H1 (cell line): ENCODE results near the gene XYLB. TPM values are rescaled to one million over a fixed set of nuclear protein-coding genes. Genes with fewer than 3 reads are reported as not detected.

Source experiments
- CTCF ChIA-PET: fragments of 300-600 bp; sonication (Branson Sonifier 250); formaldehyde crosslinking; loops from one replicate; lab custom pipeline; 2021; ENCODE audit not compliant: partially characterized antibody; lab: Charles Lee
- POLR2A ChIA-PET: fragments of 300-600 bp; sonication (Branson Sonifier 250); formaldehyde crosslinking; loops from one replicate; lab custom pipeline; 2021; ENCODE audit warnings: inconsistent platforms; ENCODE audit not compliant: partially characterized antibody; lab: Charles Lee
- DNase-seq, 2 experiments: peaks; one replicate each; pipeline versions ENCODE4 v3.0.0 to v3.0.0-alpha.2; 2010 to 2022; ENCODE audit warnings: low spot score in 2 of 2, low read depth in 1 of 2, mixed read lengths in 1 of 2
- FAIRE-seq: peaks from 2 replicates; lab custom pipeline; 2011; peaks lifted over from hg19 to GRCh38; lab: Jason Lieb, UNC
- H2AFZ ChIP-seq: 2 replicates; pipeline ENCODE4 v1.8.1; 2012; ENCODE audit warnings: low read length, inconsistent platforms
- H2AK5ac ChIP-seq: 2 replicates; pipeline ENCODE4 v1.6.1; 2013; ENCODE audit warnings: low read depth, low read length
- H2BK120ac ChIP-seq: replicated peaks from 2 replicates; pipeline ENCODE3; 2013; ENCODE audit warnings: low read depth, low read length, inconsistent platforms
- H2BK12ac ChIP-seq: 2 replicates; pipeline ENCODE4 v1.6.1; 2013; ENCODE audit warnings: low read depth, low read length
- H2BK15ac ChIP-seq: 2 replicates; pipeline ENCODE4 v1.6.1; 2013; ENCODE audit warnings: low read length
- H2BK20ac ChIP-seq: 2 replicates; pipeline ENCODE4 v1.6.1; 2013; ENCODE audit warnings: low read length
- H2BK5ac ChIP-seq: 2 replicates; pipeline ENCODE4 v1.6.1; 2013; ENCODE audit warnings: low read depth, low read length
- H3K14ac ChIP-seq: 2 replicates; pipeline ENCODE4 v1.6.1; 2013; ENCODE audit warnings: inconsistent platforms; ENCODE audit not compliant: insufficient read length
- H3K18ac ChIP-seq: 2 replicates; pipeline ENCODE4 v1.6.1; 2013; ENCODE audit warnings: low read length; ENCODE audit errors: extremely low read depth
- H3K23ac ChIP-seq: 2 replicates; pipeline ENCODE4 v1.6.1; 2013; ENCODE audit warnings: inconsistent platforms; ENCODE audit not compliant: insufficient read length
- H3K23me2 ChIP-seq: 2 replicates; pipeline ENCODE4 v1.6.1; 2013; ENCODE audit warnings: low read depth, low read length
- H3K27ac ChIP-seq: 2 replicates; pipeline ENCODE4 v1.6.1; 2011; ENCODE audit warnings: low read depth, low read length, inconsistent platforms
- H3K27me3 ChIP-seq, 4 experiments: replicated peaks in 1 of 4; 1 replicate in 1 of 4; 2 replicates in 3 of 4; pipeline versions ENCODE4 v1.6.1 to v1.8.1; 2011 to 2013; ENCODE audit warnings: low read length in 3 of 4, mild to moderate bottlenecking in 3 of 4, inconsistent platforms in 2 of 4, mixed read lengths in 2 of 4, moderate library complexity in 1 of 4; ENCODE audit not compliant: control insufficient read depth in 3 of 4, insufficient read depth in 3 of 4; ENCODE audit errors: extremely low read depth in 1 of 4
- H3K36me3 ChIP-seq, 4 experiments: 2 replicates each; pipeline versions ENCODE4 v1.6.1 to v1.8.1; 2011 to 2013; ENCODE audit warnings: mild to moderate bottlenecking in 4 of 4, low read length in 3 of 4, moderate library complexity in 2 of 4, control low read depth in 1 of 4, inconsistent platforms in 1 of 4; ENCODE audit not compliant: insufficient read depth in 4 of 4, control insufficient read depth in 2 of 4
- H3K4ac ChIP-seq: replicated peaks from 2 replicates; pipeline ENCODE3; 2013; ENCODE audit warnings: low read length, low read depth, mixed read lengths, inconsistent platforms; ENCODE audit not compliant: insufficient read length
- H3K4me1 ChIP-seq, 4 experiments: replicated peaks in 1 of 4; 1 replicate in 1 of 4; 2 replicates in 3 of 4; pipeline versions ENCODE4 v1.6.1 to v1.8.1; 2011 to 2013; ENCODE audit warnings: low read length in 3 of 4, inconsistent platforms in 2 of 4, mixed read lengths in 1 of 4; ENCODE audit not compliant: insufficient read depth in 4 of 4, control insufficient read depth in 3 of 4
- H3K4me2 ChIP-seq, 2 experiments: 2 replicates each; pipeline versions ENCODE4 v1.6.1 to v1.8.1; 2011 to 2013; ENCODE audit warnings: low read depth in 2 of 2, low read length in 2 of 2, control low read depth in 1 of 2, inconsistent platforms in 1 of 2, mild to moderate bottlenecking in 1 of 2; ENCODE audit not compliant: insufficient read depth in 1 of 2
- H3K4me3 ChIP-seq, 4 experiments: fragments of 200-600, 300-600 bp in 1 of 4; sonication (generic), shearing (Covaris generic), sonication (Bioruptor Twin) in 1 of 4; 2 replicates each; pipeline versions ENCODE4 v1.5.1 to v1.8.1; 2011 to 2016; ENCODE audit warnings: low read length in 4 of 4, low read depth in 3 of 4, control low read depth in 2 of 4, inconsistent platforms in 2 of 4, mild to moderate bottlenecking in 2 of 4, mixed read lengths in 1 of 4, moderate library complexity in 1 of 4; ENCODE audit not compliant: insufficient read depth in 2 of 4; ENCODE audit errors: extremely low read depth in 1 of 4
- H3K56ac ChIP-seq: replicated peaks from 2 replicates; pipeline ENCODE3; 2013; ENCODE audit warnings: low read depth, mild to moderate bottlenecking, mixed read lengths, low read length, inconsistent platforms; ENCODE audit not compliant: insufficient read length
- H3K79me1 ChIP-seq: 2 replicates; pipeline ENCODE4 v1.6.1; 2013; ENCODE audit warnings: low read depth, low read length, control low read depth
- H3K79me2 ChIP-seq, 2 experiments: 2 replicates each; pipeline versions ENCODE4 v1.6.1 to v1.8.1; 2012 to 2013; ENCODE audit warnings: low read length in 2 of 2, mild to moderate bottlenecking in 2 of 2, inconsistent platforms in 1 of 2; ENCODE audit not compliant: insufficient read depth in 2 of 2, control insufficient read depth in 1 of 2
- H3K9ac ChIP-seq, 4 experiments: replicated peaks in 1 of 4; 1 replicate in 1 of 4; 2 replicates in 3 of 4; pipeline versions ENCODE4 v1.6.1 to v1.8.1; 2011 to 2013; ENCODE audit warnings: low read depth in 3 of 4, low read length in 3 of 4, control low read depth in 2 of 4, mild to moderate bottlenecking in 2 of 4, moderate library complexity in 2 of 4, inconsistent platforms in 1 of 4; ENCODE audit errors: extremely low read depth in 1 of 4
- H3K9me3 ChIP-seq, 2 experiments: 2 replicates each; pipeline versions ENCODE4 v1.6.1 to v1.8.1; 2012 to 2013; ENCODE audit warnings: mild to moderate bottlenecking in 2 of 2, moderate library complexity in 2 of 2, control low read depth in 1 of 2, inconsistent platforms in 1 of 2, low read depth in 1 of 2, low read length in 1 of 2, mixed read lengths in 1 of 2; ENCODE audit not compliant: insufficient read depth in 2 of 2
- H4K20me1 ChIP-seq, 2 experiments: replicated peaks in 1 of 2; 2 replicates each; pipeline versions ENCODE3 to v1.8.1; 2011 to 2013; ENCODE audit warnings: inconsistent platforms in 2 of 2, low read length in 2 of 2, mild to moderate bottlenecking in 1 of 2; ENCODE audit not compliant: insufficient read depth in 2 of 2, control insufficient read depth in 1 of 2
- H4K5ac ChIP-seq: 2 replicates; pipeline ENCODE4 v1.6.1; 2013; ENCODE audit warnings: low read length, low read depth, mixed read lengths, inconsistent platforms; ENCODE audit not compliant: insufficient read length
- H4K8ac ChIP-seq: 2 replicates; pipeline ENCODE4 v1.8.0; 2013; ENCODE audit warnings: mild to moderate bottlenecking, moderate library complexity, low read length, inconsistent platforms; ENCODE audit not compliant: insufficient read depth; ENCODE audit errors: extremely low read depth
- H4K91ac ChIP-seq: replicated peaks from 2 replicates; pipeline ENCODE3; 2013; ENCODE audit warnings: low read length, mixed read lengths, inconsistent platforms; ENCODE audit not compliant: insufficient read length
- CTBP2 ChIP-seq: IDR thresholded peaks from 2 replicates; pipeline ENCODE4 v1.7.0; 2011; ENCODE audit warnings: borderline replicate concordance, mild to moderate bottlenecking, moderate library complexity, mixed read lengths, low read length; ENCODE audit not compliant: insufficient read depth, insufficient read length
- EP300 ChIP-seq, 2 experiments: IDR thresholded peaks; 1 replicate in 1 of 2; 2 replicates in 1 of 2; pipeline ENCODE4 v1.6.1; 2011 to 2012; ENCODE audit warnings: low read depth in 2 of 2, low read length in 2 of 2, mild to moderate bottlenecking in 2 of 2, borderline replicate concordance in 1 of 2, inconsistent platforms in 1 of 2, moderate library complexity in 1 of 2
- GABPA ChIP-seq: IDR thresholded peaks from 2 replicates; pipeline ENCODE4 v1.6.1; 2011; ENCODE audit warnings: mild to moderate bottlenecking, low read length, moderate library complexity, borderline replicate concordance; ENCODE audit not compliant: insufficient read depth
- JUN ChIP-seq: IDR thresholded peaks from 2 replicates; pipeline ENCODE4 v1.6.1; 2011; ENCODE audit warnings: low read depth, mild to moderate bottlenecking, improper control_type of control experiment, low read length
- RBBP5 ChIP-seq: IDR thresholded peaks from 2 replicates; pipeline ENCODE4 v1.7.1; 2012; ENCODE audit warnings: low read depth, mild to moderate bottlenecking, inconsistent platforms, low read length, moderate library complexity, borderline replicate concordance
- RFX5 ChIP-seq: IDR thresholded peaks from 2 replicates; pipeline ENCODE4 v1.6.1; 2011; ENCODE audit warnings: low read depth, low read length, improper control_type of control experiment, borderline replicate concordance
- SAP30 ChIP-seq: fragments of 300-600 bp; sonication (generic); IDR thresholded peaks from 2 replicates; pipeline ENCODE4 v1.7.1; 2012; ENCODE audit warnings: low read length, moderate library complexity, mild to moderate bottlenecking, inconsistent platforms; ENCODE audit not compliant: insufficient read depth, insufficient replicate concordance
- SP2 ChIP-seq: IDR thresholded peaks from 2 replicates; pipeline ENCODE4 v1.6.1; 2012; ENCODE audit warnings: mild to moderate bottlenecking, low read length, inconsistent platforms
- TAF7 ChIP-seq: optimal IDR thresholded peaks from 2 replicates; pipeline ENCODE3; 2011; ENCODE audit warnings: low read depth, mild to moderate bottlenecking, inconsistent platforms, low read length, moderate library complexity, borderline replicate concordance
- TEAD4 ChIP-seq: IDR thresholded peaks from 2 replicates; pipeline ENCODE4 v1.6.1; 2012; ENCODE audit warnings: low read depth, low read length, inconsistent platforms, mixed read lengths
- WGBS, 2 experiments: shearing (Covaris generic) in 1 of 2; methylation state at CpG; one replicate each; pipeline versions ENCODE4 v1.1.6 to v1.1.7; 2013 to 2015; ENCODE audit warnings: low lambda C conversion rate in 2 of 2, mixed read lengths in 2 of 2, inconsistent platforms in 1 of 2, low coverage in 1 of 2, missing lambda C conversion rate in 1 of 2; ENCODE audit not compliant: insufficient replicate concordance in 2 of 2, insufficient coverage in 1 of 2, insufficient read length in 1 of 2; ENCODE audit errors: extremely low coverage in 1 of 2, missing lambda C conversion rate in 1 of 2; 5-methylcytosine and 5-hydroxymethylcytosine counted together
- polyA plus RNA-seq, 7 experiments: library from polyadenylated mRNA; depleted of rRNA in 3 of 7; stranded (reverse) in 5 of 7; unstranded in 2 of 7; fragments of >200 nt in 5 of 7; fragments of 200-250 nt in 2 of 7; gene quantifications; 1 replicate in 5 of 7; 2 replicates in 1 of 7; 4 replicates in 1 of 7; pipeline versions ENCODE4 v1.2.1 to v1.2.3, GENCODE V29; 2011 to 2013; ENCODE audit warnings: missing spikeins in 2 of 7, mixed read lengths in 2 of 7
- total RNA-seq: library from RNA; stranded (reverse); fragmentation: NEBNext Ultra II Directional; extraction: Animal tissue kit (Norgen Biotek cat#: 25700); gene quantifications from 2 replicates; pipeline ENCODE4 v1.2.1, GENCODE V29; 2021
- TF ChIP-seq, protein P1 (sequence below): IDR thresholded peaks from 2 replicates; pipeline ENCODE4 v1.6.1; 2012; ENCODE audit warnings: inconsistent platforms
- TF ChIP-seq, protein P2 (sequence below): IDR thresholded peaks from 2 replicates; pipeline ENCODE4 v1.6.1; 2011; ENCODE audit warnings: low read depth, mild to moderate bottlenecking, low read length; ENCODE audit not compliant: insufficient read depth

The XYLB gene
- total and polyA plus RNA-seq, 2 of the 8 experiments (the other 6 are each of a cell fraction or from before 2014, with no cell fraction given): 1.7 to 5.5 TPM

DNA sequence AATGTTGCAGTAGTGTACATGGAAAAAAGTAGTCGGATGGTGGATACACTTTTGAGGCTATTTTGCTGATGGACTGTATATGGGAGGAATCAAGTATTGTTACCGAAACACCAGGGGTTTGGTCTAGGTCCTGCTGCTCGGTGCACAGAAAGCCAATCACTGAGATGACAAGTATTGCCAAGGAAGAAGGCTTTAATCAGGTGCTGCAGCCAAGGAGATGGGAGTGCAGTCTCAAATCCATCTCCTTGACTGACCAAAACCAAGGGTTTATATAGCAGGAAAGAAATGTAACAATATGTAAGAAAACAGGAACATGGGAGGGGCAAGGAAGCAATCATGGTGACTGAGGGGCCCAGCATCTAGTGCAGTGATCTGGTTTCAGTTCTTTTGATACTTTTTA, 104.3 kb downstream of the XYLB start:
- Histone ChIP-seq H2AFZ (no peak overlapping the region), H3K36me3 (no peaks in the 10 kb centered on the region; a peak in 1 of 8 replicates), H3K14ac (no peak overlapping the region), H3K79me2 (peaks cover 6 to 17% of the 10 kb centered on the region in 2 experiments; a peak in 3 of 4 replicates), H4K91ac (no peak overlapping the region), H2BK12ac (no peak overlapping the region), H4K20me1 (peaks cover 2 to 6% of the 10 kb centered on the region in 2 experiments), H3K27ac (no peak overlapping the region), H3K27me3 (no peaks in the 10 kb centered on the region), H3K18ac (no peak overlapping the region), H2AK5ac (no peak overlapping the region), H3K4ac (no peak overlapping the region), H2BK120ac (no peak overlapping the region), H3K4me3 (no peak overlapping the region), H3K79me1 (0 out of 2 replicates have a peak, but pooled peaks cover 3% of the 10 kb centered on the region), H3K9ac (no peak overlapping the region), H3K23me2 (peaks cover 19% of the 10 kb centered on the region), H3K4me2 (no peak overlapping the region), H3K56ac (no peak overlapping the region), H4K5ac (no peak overlapping the region), H3K23ac (no peak overlapping the region), H2BK5ac (no peak overlapping the region), H3K4me1 (peaks cover 4 to 6% (median 4%) of the 10 kb centered on the region in 4 experiments), H2BK15ac (no peak overlapping the region), H3K9me3 (0 out of 4 replicates have a peak, but pooled peaks cover 0 to 5% of the 10 kb centered on the region in 2 experiments), H2BK20ac (no peak overlapping the region), H4K8ac (no peak overlapping the region)
- CTCF ChIA-PET: interaction anchor here (2.2 kb wide), 1 partner anchor 105 kb away, joined by 4 read pairs; no protein-coding TSS in a partner anchor
- 94% methylated on average over 3 of the region's 3 CpGs; no CpG with 5 or more reads in 1 of the 2 experiments for WGBS, 2 experiments
- no peak for DNase-seq
- FAIRE-seq: no peak
- POLR2A ChIA-PET: no interaction called here
- TF ChIP-seq EP300 (IDR thresholded peaks at IDR 0.05; ENCODE audit: borderline replicate concordance in 1 of 2, low read depth in 2 of 2, low read length in 2 of 2): no peak
- TF ChIP-seq CTBP2: no peak
- TF ChIP-seq, protein P1, sequence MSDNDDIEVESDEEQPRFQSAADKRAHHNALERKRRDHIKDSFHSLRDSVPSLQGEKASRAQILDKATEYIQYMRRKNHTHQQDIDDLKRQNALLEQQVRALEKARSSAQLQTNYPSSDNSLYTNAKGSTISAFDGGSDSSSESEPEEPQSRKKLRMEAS: no peak
- TF ChIP-seq JUN: no peak
- no peak for TF ChIP-seq RFX5
- TF ChIP-seq SAP30: no peak
- TF ChIP-seq, protein P2, sequence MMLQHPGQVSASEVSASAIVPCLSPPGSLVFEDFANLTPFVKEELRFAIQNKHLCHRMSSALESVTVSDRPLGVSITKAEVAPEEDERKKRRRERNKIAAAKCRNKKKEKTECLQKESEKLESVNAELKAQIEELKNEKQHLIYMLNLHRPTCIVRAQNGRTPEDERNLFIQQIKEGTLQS: no peak
- TF ChIP-seq RBBP5: no peak
- no peak for TF ChIP-seq GABPA
- no peak for TF ChIP-seq TAF7
- TF ChIP-seq SP2: no peak
- TF ChIP-seq TEAD4: no peak
